NCI-H460 (cell line): Measurements from ENCODE around the gene CD99L2. TPM values are rescaled to one million over a fixed set of nuclear protein-coding genes. Genes with fewer than 3 reads are reported as not detected.

ENCODE experiments used
- DNase-seq: peaks from one replicate; pipeline ENCODE4 v3.0.0-alpha.2; 2016; ENCODE audit warnings: low read depth; ENCODE audit errors: extremely low read depth
- total RNA-seq: library from RNA; depleted of rRNA; stranded (reverse); fragments of >200 nt; shearing (Covaris generic); gene quantifications from 2 replicates; pipeline ENCODE4 v1.2.3, GENCODE V29; 2014

The CD99L2 gene
- total RNA-seq, 1 experiment from 2014 or later: 33.3 TPM

GRCh38 chrX:150813922-150814321, 84.5 kb downstream of the CD99L2 start:
- DNase-seq: no peak

- no peak for DNase-seq
These were observed 91.6 kb downstream of the CD99L2 start for GRCh38 chrX:150806827-150807226.

- DNase-seq: no peak
These were observed 92.7 kb downstream of the CD99L2 start for GRCh38 chrX:150805736-150806135.

GRCh38 chrX:150792949-150793527, 105.4 kb downstream of the CD99L2 start:
- DNase-seq: peak; percentile 5

GRCh38 chrX:150790021-150790420, 108.4 kb downstream of the CD99L2 start:
- no peak for DNase-seq

GRCh38 chrX:150781677-150782076, 116.8 kb downstream of the CD99L2 start:
- no peak for DNase-seq

GRCh38 chrX:150779385-150779784, 119.1 kb downstream of the CD99L2 start:
- no peak for DNase-seq

GRCh38 chrX:150777328-150777992, 121.0 kb downstream of the CD99L2 start:
- no peak for DNase-seq

GRCh38 chrX:150775569-150776350, 122.7 kb downstream of the CD99L2 start:
- no peak for DNase-seq

GRCh38 chrX:150774798-150775568, 123.5 kb downstream of the CD99L2 start:
- DNase-seq: no peak

- DNase-seq: no peak
These were observed 124.8 kb downstream of the CD99L2 start for GRCh38 chrX:150773634-150774033.

- DNase-seq: no peak
These were observed 125.4 kb downstream of the CD99L2 start for GRCh38 chrX:150773117-150773516.

- peak; percentile 71 for DNase-seq
These were observed 126.1 kb downstream of the CD99L2 start for GRCh38 chrX:150772150-150772970.

- no peak for DNase-seq
These were observed 127.4 kb downstream of the CD99L2 start for GRCh38 chrX:150771116-150771515.

GRCh38 chrX:150770623-150771022, 127.8 kb downstream of the CD99L2 start:
- no peak for DNase-seq

- DNase-seq: no peak
These were observed 129.1 kb downstream of the CD99L2 start for GRCh38 chrX:150769408-150769807.

GRCh38 chrX:150768580-150769190, 129.8 kb downstream of the CD99L2 start:
- DNase-seq: no peak

- no peak for DNase-seq
These were observed 130.4 kb downstream of the CD99L2 start for GRCh38 chrX:150768132-150768485.

GRCh38 chrX:150767475-150768131, 130.9 kb downstream of the CD99L2 start:
- no peak for DNase-seq
